BJ (cell line): ENCODE data around the gene MISP. TPM values are rescaled to one million over a fixed set of nuclear protein-coding genes. Genes with fewer than 3 reads are reported as not detected.

ENCODE experiments used
- CTCF ChIA-PET: fragments of 350-600 bp; formaldehyde crosslinking; extraction: SDS; loops from one replicate; lab custom pipeline; 2021; ENCODE audit warnings: antibody characterized with exemption, inconsistent platforms; lab: Yijun Ruan, JAX
- POLR2A ChIA-PET: fragments of 300-600 bp; sonication (Branson Sonifier 250); formaldehyde crosslinking; extraction: SDS; loops from one replicate; lab custom pipeline; 2021; ENCODE audit warnings: antibody characterized with exemption; lab: Charles Lee
- DNase-seq: peaks from one replicate; pipeline ENCODE4 v3.0.0-alpha.2; 2011; ENCODE audit warnings: low read depth
- H3K27me3 ChIP-seq: 2 replicates; pipeline ENCODE4 v1.6.0; 2011; ENCODE audit warnings: low read length; ENCODE audit not compliant: control insufficient read depth, insufficient read depth
- H3K36me3 ChIP-seq: 2 replicates; pipeline ENCODE4 v1.5.1; 2011; ENCODE audit warnings: low read length; ENCODE audit not compliant: control insufficient read depth, insufficient read depth
- H3K4me3 ChIP-seq: 2 replicates; pipeline ENCODE4 v1.5.1; 2011; ENCODE audit warnings: low read depth, mild to moderate bottlenecking, control low read depth, low read length
- CTCF ChIP-seq: IDR thresholded peaks from 2 replicates; pipeline ENCODE4 v1.5.1; 2011; ENCODE audit warnings: low read depth, mild to moderate bottlenecking, control low read depth, inconsistent platforms, low read length, moderate library complexity; ENCODE audit not compliant: insufficient read depth
- polyA plus RNA-seq: library from polyadenylated mRNA; depleted of rRNA; stranded (reverse); fragments of >200 nt; gene quantifications from 2 replicates; pipeline ENCODE4 v1.2.3, GENCODE V29; 2011

MISP gene
- polyA plus RNA-seq, 1 experiment = 0.06 TPM

GRCh38 chr19:780935-781334 lies 30.0 kb downstream of the MISP start:
- CTCF ChIA-PET = interaction anchor here (2.2 kb wide), 1 partner anchor 8 kb away, joined by 7 read pairs; no protein-coding TSS in a partner anchor
- no peaks in the 10 kb centered on the region for H3K36me3 ChIP-seq
- no peak overlapping the region for H3K4me3 ChIP-seq
- no peak for DNase-seq
- POLR2A ChIA-PET = no interaction called here
- no peak for TF ChIP-seq CTCF
- H3K27me3 ChIP-seq = no peaks in the 10 kb centered on the region

GRCh38 chr19:781800-782184 lies 30.9 kb downstream of the MISP start:
- DNase-seq = no peak
- ChIA-PET POLR2A (no interaction called here), CTCF (interaction anchor here (2.2 kb wide), 1 partner anchor 9 kb away, joined by 7 read pairs; no protein-coding TSS in a partner anchor)
- H3K4me3 ChIP-seq = no peak overlapping the region
- no peak for TF ChIP-seq CTCF
- no peaks in the 10 kb centered on the region for H3K36me3 ChIP-seq
- H3K27me3 ChIP-seq = no peaks in the 10 kb centered on the region

GRCh38 chr19:782185-782877 lies 31.4 kb downstream of the MISP start:
- POLR2A ChIA-PET = no interaction called here
- CTCF ChIA-PET = interaction anchor here (2.2 kb wide), 1 partner anchor 10 kb away, joined by 7 read pairs; no protein-coding TSS in a partner anchor
- no peaks in the 10 kb centered on the region for H3K27me3 ChIP-seq

GRCh38 chr19:782878-783668 lies 32.2 kb downstream of the MISP start:
- TF ChIP-seq CTCF = no peak
- ChIA-PET CTCF (interaction anchor here (1.1 kb wide), 1 partner anchor 12 kb away, joined by 3 read pairs; no protein-coding TSS in a partner anchor), POLR2A (interaction anchor here (0.6 to 0.7 kb wide), 2 partner anchors 36 to 68 kb away, joined by 3 read pairs; no protein-coding TSS in a partner anchor)
- Histone ChIP-seq H3K4me3 (peak overlapping the region; percentile 4; the same call in 1 of the 2 replicates), H3K36me3 (no peaks in the 10 kb centered on the region), H3K27me3 (no peaks in the 10 kb centered on the region)
- DNase-seq = no peak

More at GRCh38 chr19:782185-782877, 31.4 kb downstream of the MISP start:
- TF ChIP-seq CTCF = no peak
- Histone ChIP-seq H3K4me3 (peak overlapping the region; percentile 27), H3K36me3 (no peaks in the 10 kb centered on the region)
- no peak for DNase-seq

- Histone ChIP-seq H3K36me3 (no peaks in the 10 kb centered on the region; the same call in 1 of the 2 replicates), H3K4me3 (no peak overlapping the region), H3K27me3 (no peaks in the 10 kb centered on the region)
- TF ChIP-seq CTCF = no peak
- no peak for DNase-seq
- ChIA-PET CTCF (no interaction called here), POLR2A (no interaction called here)
These were observed 33.6 kb downstream of the MISP start for GRCh38 chr19:784541-784940.
